GM19240 (cell line): ENCODE measurements around the gene SGF29.
"Not testable (repeated sequence)": the region's sequence is repeated elsewhere in the genome, so short reads cannot be mapped to it uniquely, and the experiment has no call there.

Experiments
- DNase-seq: peaks from one replicate; pipeline ENCODE4 v3.0.0; 2011; ENCODE audit warnings: low spot score; ENCODE audit not compliant: insufficient read length

The SGF29 gene

GRCh38 chr16:28532940-28533647 lies 20.6 kb upstream of the SGF29 start:
- DNase-seq: no peak

- no peak for DNase-seq
Observed at GRCh38 chr16:28534542-28535373, 19.0 kb upstream of the SGF29 start.

- no peak for DNase-seq
Observed at GRCh38 chr16:28537076-28537475, 16.6 kb upstream of the SGF29 start.

GRCh38 chr16:28537964-28538732 lies 15.6 kb upstream of the SGF29 start:
- no peak for DNase-seq

- no peak for DNase-seq
Observed at GRCh38 chr16:28538733-28539596, 14.8 kb upstream of the SGF29 start, which contains the start of gene NUPR1. Gene NUPR1, minus strand, starts transcription at chr16:28538974. Its CDS starts 67 bp downstream, at chr16:28538907.

GRCh38 chr16:28540346-28540745 lies 13.4 kb upstream of the SGF29 start:
- no peak for DNase-seq

GRCh38 chr16:28542646-28543045 lies 11.1 kb upstream of the SGF29 start:
- DNase-seq: no peak

GRCh38 chr16:28543072-28543471 lies 10.6 kb upstream of the SGF29 start:
- no peak for DNase-seq

- no peak for DNase-seq
Observed at GRCh38 chr16:28544998-28545397, 8.7 kb upstream of the SGF29 start.

GRCh38 chr16:28545964-28546363 lies 7.8 kb upstream of the SGF29 start:
- not testable (repeated sequence) for DNase-seq

GRCh38 chr16:28546626-28547025 lies 7.1 kb upstream of the SGF29 start:
- no peak for DNase-seq

- DNase-seq: no peak
Observed at GRCh38 chr16:28548306-28548802, 5.4 kb upstream of the SGF29 start.

- no peak for DNase-seq
Observed at GRCh38 chr16:28549301-28549899, 4.3 kb upstream of the SGF29 start.

GRCh38 chr16:28554634-28555423 lies 1.1 kb downstream of the SGF29 start:
- no peak for DNase-seq

- DNase-seq: no peak
Observed at GRCh38 chr16:28555561-28555960, 1.8 kb downstream of the SGF29 start.

- no peak for DNase-seq
Observed at GRCh38 chr16:28556914-28557320, 3.2 kb downstream of the SGF29 start.

GRCh38 chr16:28558456-28558855 lies 4.7 kb downstream of the SGF29 start:
- DNase-seq: no peak

- no peak for DNase-seq
Observed at GRCh38 chr16:28561557-28562187, 8.0 kb downstream of the SGF29 start.

- DNase-seq: no peak
Observed at GRCh38 chr16:28562199-28562598, 8.5 kb downstream of the SGF29 start.
